NB4 (cell line): Measurements from ENCODE around the gene SNAPC3.

Source experiments
- DNase-seq: peaks from one replicate; pipeline ENCODE4 v3.0.0; 2010; ENCODE audit warnings: low read depth
- H3K4me3 ChIP-seq: one replicate; pipeline ENCODE4 v1.5.1; 2011; ENCODE audit warnings: mild to moderate bottlenecking, low read depth, low read length, moderate library complexity
- MAX ChIP-seq: IDR thresholded peaks from 2 replicates; pipeline ENCODE4 v1.6.1; 2011; ENCODE audit warnings: low read depth, low read length
- MYC ChIP-seq: IDR thresholded peaks from 2 replicates; pipeline ENCODE4 v1.6.1; 2011; ENCODE audit warnings: low read depth, low read length
- POLR2A ChIP-seq: IDR thresholded peaks from 2 replicates; pipeline ENCODE4 v1.6.1; 2011; ENCODE audit warnings: mild to moderate bottlenecking; ENCODE audit not compliant: insufficient read length; ENCODE audit errors: extremely low read depth
- TF ChIP-seq, protein P1 (sequence below): IDR thresholded peaks from one replicate; pipeline ENCODE4 v1.5.1; 2012; ENCODE audit warnings: low read depth, low read length

The SNAPC3 gene

GRCh38 chr9:15492485-15493150 is 69.9 kb downstream of the SNAPC3 start:
- DNase-seq: no peak
- TF ChIP-seq MAX (no peak), MYC (no peak), POLR2A (no peak)
- TF ChIP-seq, protein P1, sequence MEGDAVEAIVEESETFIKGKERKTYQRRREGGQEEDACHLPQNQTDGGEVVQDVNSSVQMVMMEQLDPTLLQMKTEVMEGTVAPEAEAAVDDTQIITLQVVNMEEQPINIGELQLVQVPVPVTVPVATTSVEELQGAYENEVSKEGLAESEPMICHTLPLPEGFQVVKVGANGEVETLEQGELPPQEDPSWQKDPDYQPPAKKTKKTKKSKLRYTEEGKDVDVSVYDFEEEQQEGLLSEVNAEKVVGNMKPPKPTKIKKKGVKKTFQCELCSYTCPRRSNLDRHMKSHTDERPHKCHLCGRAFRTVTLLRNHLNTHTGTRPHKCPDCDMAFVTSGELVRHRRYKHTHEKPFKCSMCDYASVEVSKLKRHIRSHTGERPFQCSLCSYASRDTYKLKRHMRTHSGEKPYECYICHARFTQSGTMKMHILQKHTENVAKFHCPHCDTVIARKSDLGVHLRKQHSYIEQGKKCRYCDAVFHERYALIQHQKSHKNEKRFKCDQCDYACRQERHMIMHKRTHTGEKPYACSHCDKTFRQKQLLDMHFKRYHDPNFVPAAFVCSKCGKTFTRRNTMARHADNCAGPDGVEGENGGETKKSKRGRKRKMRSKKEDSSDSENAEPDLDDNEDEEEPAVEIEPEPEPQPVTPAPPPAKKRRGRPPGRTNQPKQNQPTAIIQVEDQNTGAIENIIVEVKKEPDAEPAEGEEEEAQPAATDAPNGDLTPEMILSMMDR: no peak

DNA sequence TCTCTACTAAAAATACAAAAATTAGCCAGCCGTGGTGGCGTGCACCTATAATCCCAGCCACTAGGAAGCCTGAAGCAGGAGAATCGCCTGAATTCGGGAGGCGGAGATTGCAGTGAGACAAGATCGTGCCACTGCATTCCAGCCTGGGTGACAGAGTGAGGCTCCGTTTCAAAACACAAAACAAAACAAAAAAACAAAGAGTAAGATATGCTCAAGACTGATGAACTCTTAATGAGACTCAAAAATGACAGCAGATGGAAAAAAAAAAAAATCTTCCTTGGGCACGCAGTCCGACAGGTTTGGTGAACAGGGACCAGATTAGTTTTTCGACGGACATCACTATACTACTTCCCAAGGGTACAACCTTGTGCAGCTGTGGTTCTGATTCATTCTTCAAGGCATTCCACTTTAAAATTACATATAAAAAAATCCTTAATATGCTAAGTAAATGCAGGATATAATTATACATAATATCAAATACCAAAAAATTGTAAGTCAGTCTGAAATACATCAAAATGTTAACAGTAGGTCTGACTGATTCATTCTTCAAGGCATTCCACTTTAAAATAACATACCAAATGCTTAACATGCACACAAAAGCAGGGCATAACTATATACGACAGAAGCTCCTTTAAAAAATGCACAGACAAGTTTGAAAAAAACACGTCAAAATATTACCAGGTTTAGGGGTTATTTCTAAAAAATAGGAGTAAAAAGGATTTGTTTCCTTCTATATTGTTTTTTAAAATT is 75.7 kb downstream of the SNAPC3 start:
- no peak for DNase-seq
- TF ChIP-seq POLR2A: no peak
- no peak for TF ChIP-seq MAX
- TF ChIP-seq MYC: no peak
- TF ChIP-seq, protein P1: no peak
- H3K4me3 ChIP-seq: no peak overlapping the region

More at GRCh38 chr9:15492485-15493150, 69.9 kb downstream of the SNAPC3 start:
- H3K4me3 ChIP-seq: no peak overlapping the region

DNA sequence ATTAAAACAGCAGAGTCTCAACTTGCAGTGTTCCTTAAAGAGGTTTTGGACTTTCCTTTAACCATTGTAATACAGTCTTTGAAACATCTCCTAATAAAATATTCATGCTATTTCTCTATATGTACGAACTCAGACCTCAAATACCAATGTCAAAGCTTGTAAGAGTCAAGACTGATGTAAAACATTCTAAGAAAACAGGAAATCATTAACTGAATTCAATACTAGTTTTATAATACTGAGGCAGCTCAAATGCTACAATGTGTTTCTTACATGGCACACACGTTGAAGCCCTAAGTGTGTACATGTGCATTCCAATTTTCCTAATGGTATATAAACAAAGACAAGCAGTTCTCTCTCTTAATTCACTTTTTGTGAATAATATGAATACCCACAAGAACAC is 76.5 kb downstream of the SNAPC3 start:
- DNase-seq: no peak
- TF ChIP-seq POLR2A (no peak), MAX (no peak), MYC (no peak)
- TF ChIP-seq, protein P1: no peak
- H3K4me3 ChIP-seq: no peak overlapping the region

DNA sequence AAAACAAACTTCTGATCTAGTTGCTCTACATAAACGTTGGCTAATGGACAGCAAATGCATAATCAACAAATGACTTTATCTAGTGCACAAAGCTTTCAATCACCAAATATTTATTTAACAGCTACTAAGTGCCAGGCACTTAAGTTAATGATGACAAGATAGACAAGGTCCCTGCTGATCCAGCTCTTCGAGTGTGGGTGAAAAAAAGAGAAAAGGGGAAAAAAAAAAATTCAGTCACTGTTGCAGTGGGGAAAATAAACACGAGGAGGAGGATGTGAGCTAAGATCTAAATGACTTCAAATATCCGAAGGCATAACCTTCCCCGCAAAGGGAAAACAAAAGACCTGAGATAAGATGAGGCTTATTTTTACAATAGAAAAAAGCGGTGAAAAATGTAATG is 78.5 kb downstream of the SNAPC3 start:
- TF ChIP-seq MAX (no peak), MYC (no peak), POLR2A (no peak)
- TF ChIP-seq, protein P1: no peak
- DNase-seq: no peak
- H3K4me3 ChIP-seq: no peak overlapping the region

GRCh38 chr9:15501803-15502202 is 79.1 kb downstream of the SNAPC3 start:
- no peak overlapping the region for H3K4me3 ChIP-seq
- TF ChIP-seq MYC: no peak
- no peak for TF ChIP-seq MAX
- TF ChIP-seq, protein P1: no peak
- TF ChIP-seq POLR2A: no peak
- DNase-seq: no peak
